HCT116 (cell line): Measurements from ENCODE around the gene PEAK3. TPM values are rescaled to one million over a fixed set of nuclear protein-coding genes. Genes with fewer than 3 reads are reported as not detected.

ENCODE experiments used
- ATAC-seq: fragments of 200-7000 bp; cut with Tn5 transposase; 2 replicates; pipeline ENCODE4 v1.9.1; 2020; ENCODE audit warnings: mild to moderate bottlenecking, moderate library complexity
- BruUV-seq: library from RNA; stranded (reverse); fragments of 400-500 nt; replicated peaks from 2 replicates; lab custom pipeline; 2021; lab: Mats Ljungman, UMichigan
- CTCF ChIA-PET: fragments of 300-600 bp; sonication (Branson Sonifier 250); formaldehyde crosslinking; loops from one replicate; lab custom pipeline; 2021; ENCODE audit warnings: antibody characterized with exemption; lab: Charles Lee
- POLR2A ChIA-PET: fragments of 300-600, 350-600 bp; sonication (Branson Sonifier 250); formaldehyde crosslinking; loops from one replicate; lab custom pipeline; 2021; ENCODE audit warnings: antibody characterized with exemption; lab: Charles Lee
- RAD21 ChIA-PET, 2 experiments: fragments of 300-600 bp; sonication (Branson Sonifier 250); formaldehyde crosslinking; loops; one replicate each; lab custom pipeline; 2023; ENCODE audit warnings: low total read pairs in 2 of 2; ENCODE audit not compliant: uncharacterized antibody in 2 of 2, unreplicated experiment in 2 of 2, low non-redundant PET in 1 of 2; lab: Charles Lee
- DNase-seq: peaks from one replicate; pipeline ENCODE4 v3.0.0-alpha.2; 2010; ENCODE audit warnings: low read depth, low spot score
- H2AFZ ChIP-seq: fragments of 200-600 bp; shearing (Covaris generic), sonication (generic); 2 replicates; pipeline ENCODE4 v1.6.1; 2017; ENCODE audit warnings: low read depth, mixed run types, mixed read lengths, antibody characterized with exemption, low read length; ENCODE audit not compliant: poor library complexity, severe bottlenecking
- H3K27ac ChIP-seq: 2 replicates; pipeline ENCODE4 v1.5.1; 2012; ENCODE audit warnings: low read depth, low read length
- H3K27me3 ChIP-seq: fragments of 200-600 bp; sonication (generic); 2 replicates; pipeline ENCODE4 v1.6.1; 2016; ENCODE audit warnings: mixed run types, low read length, mixed read lengths; ENCODE audit not compliant: insufficient read depth
- H3K36me3 ChIP-seq, 2 experiments: fragments of 200-500 bp in 1 of 2; fragments of 200-600 bp in 1 of 2; sonication (Bioruptor generic) in 1 of 2; sonication (generic) in 1 of 2; 2 replicates each; pipeline versions ENCODE4 v1.5.1 to v1.6.1; 2014 to 2016; ENCODE audit warnings: low read length in 2 of 2, inconsistent platforms in 1 of 2, mixed read lengths in 1 of 2, mixed run types in 1 of 2; ENCODE audit not compliant: insufficient read depth in 2 of 2, control insufficient read depth in 1 of 2
- H3K4me1 ChIP-seq, 2 experiments: fragments of 200-600 bp in 1 of 2; sonication (generic) in 1 of 2; 2 replicates each; pipeline versions ENCODE4 v1.5.1 to v1.6.1; 2012 to 2017; ENCODE audit warnings: low read length in 2 of 2, inconsistent platforms in 1 of 2, mild to moderate bottlenecking in 1 of 2, mixed read lengths in 1 of 2, mixed run types in 1 of 2, moderate library complexity in 1 of 2; ENCODE audit not compliant: insufficient read depth in 2 of 2, control insufficient read depth in 1 of 2
- H3K4me2 ChIP-seq: fragments of 200-600 bp; sonication (generic); 2 replicates; pipeline ENCODE4 v1.6.1; 2017; ENCODE audit warnings: mixed run types, low read length, mixed read lengths
- H3K4me3 ChIP-seq, 2 experiments: fragments of 200-600 bp in 1 of 2; sonication (generic) in 1 of 2; replicated peaks in 1 of 2; 2 replicates each; pipeline ENCODE4 v1.5.1; 2011 to 2016; ENCODE audit warnings: low read length in 2 of 2, control low read depth in 1 of 2, low read depth in 1 of 2, mild to moderate bottlenecking in 1 of 2, mixed read lengths in 1 of 2, mixed run types in 1 of 2
- H3K79me2 ChIP-seq: fragments of 200-600 bp; sonication (generic); 2 replicates; pipeline ENCODE4 v1.6.1; 2017; ENCODE audit warnings: mild to moderate bottlenecking, mixed run types, low read length, moderate library complexity, mixed read lengths; ENCODE audit not compliant: insufficient read depth
- H3K9ac ChIP-seq: fragments of 200-600 bp; sonication (generic); 2 replicates; pipeline ENCODE4 v1.6.1; 2016; ENCODE audit warnings: low read length, mixed read lengths
- H3K9me2 ChIP-seq: fragments of 200-600 bp; sonication (generic), shearing (Covaris generic); 2 replicates; pipeline ENCODE4 v1.6.1; 2017; ENCODE audit warnings: mixed run types, mild to moderate bottlenecking, moderate library complexity; ENCODE audit not compliant: insufficient read depth
- H3K9me3 ChIP-seq, 2 experiments: fragments of 200-500 bp in 1 of 2; fragments of 200-600 bp in 1 of 2; sonication (Bioruptor generic) in 1 of 2; sonication (generic) in 1 of 2; 2 replicates each; pipeline ENCODE4 v1.6.1; 2014 to 2017; ENCODE audit warnings: low read length in 2 of 2, mixed read lengths in 2 of 2, inconsistent platforms in 1 of 2, low read depth in 1 of 2, mild to moderate bottlenecking in 1 of 2, mixed run types in 1 of 2, moderate library complexity in 1 of 2; ENCODE audit not compliant: control insufficient read depth in 1 of 2, insufficient read depth in 1 of 2
- H4K20me1 ChIP-seq: fragments of 200-600 bp; sonication (generic), shearing (Covaris generic); 2 replicates; pipeline ENCODE4 v1.6.1; 2017; ENCODE audit warnings: mixed run types, mild to moderate bottlenecking, moderate library complexity; ENCODE audit not compliant: insufficient read depth
- ATF3 ChIP-seq: IDR thresholded peaks from 2 replicates; pipeline ENCODE4 v1.6.1; 2012
- CBX3 ChIP-seq: IDR thresholded peaks from 2 replicates; pipeline ENCODE4 v1.6.1; 2012; ENCODE audit warnings: low read depth
- CTCF ChIP-seq, 3 experiments: fragments of 200-600 bp in 1 of 3; sonication (generic) in 1 of 3; IDR thresholded peaks in 2 of 3; conservative IDR thresholded peaks in 1 of 3; 2 replicates each; pipeline ENCODE4 v1.5.1; 2012 to 2017; ENCODE audit warnings: low read depth in 2 of 3, low read length in 2 of 3, antibody characterized with exemption in 1 of 3, borderline replicate concordance in 1 of 3, control low read depth in 1 of 3, mild to moderate bottlenecking in 1 of 3, mixed read lengths in 1 of 3, mixed run types in 1 of 3, moderate library complexity in 1 of 3; ENCODE audit not compliant: insufficient read depth in 1 of 3
- ELF1 ChIP-seq: IDR thresholded peaks from 2 replicates; pipeline ENCODE4 v1.6.1; 2012; ENCODE audit warnings: low read depth, borderline replicate concordance
- EZH2 ChIP-seq: fragments of 200-600 bp; sonication (generic); IDR thresholded peaks from 2 replicates; pipeline ENCODE4 v1.6.1; 2017; ENCODE audit warnings: antibody characterized with exemption, mixed run types
- FOSL1 ChIP-seq: IDR thresholded peaks from 2 replicates; pipeline ENCODE4 v1.6.1; 2012; ENCODE audit warnings: low read depth
- JUND ChIP-seq: IDR thresholded peaks from 2 replicates; pipeline ENCODE4 v1.6.1; 2012
- MAX ChIP-seq: IDR thresholded peaks from 2 replicates; pipeline ENCODE4 v1.6.1; 2012
- POLR2A ChIP-seq: IDR thresholded peaks from 2 replicates; pipeline ENCODE4 v1.7.0; 2011; ENCODE audit warnings: borderline replicate concordance; ENCODE audit not compliant: insufficient read depth, insufficient read length; ENCODE audit errors: extremely low read depth
- POLR2AphosphoS5 ChIP-seq: IDR thresholded peaks from 2 replicates; pipeline ENCODE4 v1.6.1; 2011; ENCODE audit warnings: mild to moderate bottlenecking, low read depth, low read length, moderate library complexity
- RAD21 ChIP-seq: IDR thresholded peaks from 2 replicates; pipeline ENCODE4 v1.6.1; 2012; ENCODE audit warnings: low read depth, mild to moderate bottlenecking
- REST ChIP-seq: IDR thresholded peaks from 2 replicates; pipeline ENCODE4 v1.6.1; 2012; ENCODE audit warnings: low read depth
- SIN3A ChIP-seq: IDR thresholded peaks from 2 replicates; pipeline ENCODE4 v1.6.1; 2012; ENCODE audit warnings: low read depth
- SRF ChIP-seq: IDR thresholded peaks from 2 replicates; pipeline ENCODE4 v1.6.1; 2012; ENCODE audit warnings: low read depth
- TCF7L2 ChIP-seq: IDR thresholded peaks from 2 replicates; pipeline ENCODE4 v1.7.0; 2011; ENCODE audit warnings: borderline replicate concordance, inconsistent platforms; ENCODE audit not compliant: insufficient read depth, insufficient read length; ENCODE audit errors: extremely low read depth
- ZBTB33 ChIP-seq: IDR thresholded peaks from 2 replicates; pipeline ENCODE4 v1.6.1; 2011; ENCODE audit warnings: mild to moderate bottlenecking, low read length, moderate library complexity; ENCODE audit not compliant: insufficient replicate concordance; ENCODE audit errors: extremely low read depth
- ZFX ChIP-seq: fragments of 450-650 bp; IDR thresholded peaks from 2 replicates; pipeline ENCODE4 v1.6.1; 2017
- ZNF274 ChIP-seq: fragments of 200-500 bp; sonication (Bioruptor generic); IDR thresholded peaks from 2 replicates; pipeline ENCODE4 v1.6.1; 2014; ENCODE audit warnings: mild to moderate bottlenecking, low read depth, low read length, inconsistent platforms
- intact Hi-C: fragments of 100-400 bp; cut with micrococcal nuclease; formaldehyde crosslinking; loops from 2 replicates; pipeline ENCODE4 v1.10.0; 2022
- total RNA-seq: library from RNA; stranded (reverse); gene quantifications from one replicate; pipeline ENCODE4 v1.2.1, GENCODE V29; 2021; ENCODE audit not compliant: unreplicated experiment

PEAK3 gene
- total RNA-seq, 1 experiment from 2014 or later = not detected

- intact Hi-C loops = loop anchor here (5.0 kb wide), 1 partner anchor 101 kb away; no protein-coding TSS in a partner anchor
- no peak for ATAC-seq
- RAD21 ChIA-PET = no interaction called here
These were observed 13.5 kb downstream of the PEAK3 start for GRCh38 chr19:2268480-2268830.

More at GRCh38 chr19:2268480-2268830, 13.5 kb downstream of the PEAK3 start:
- Histone ChIP-seq H3K9ac (peak overlapping the region; percentile 55; the same call in 1 of the 2 replicates), H4K20me1 (peaks cover 16% of the 10 kb centered on the region; the same call in 1 of the 2 replicates), H3K27me3 (no peaks in the 10 kb centered on the region), H3K4me3 (peak overlapping the region in 1 of 2 experiments; percentile 57; a peak in 1 of 4 replicates), H3K36me3 (peaks cover 11 to 22% of the 10 kb centered on the region in 2 experiments; a peak in 2 of 4 replicates), H3K79me2 (peaks cover 41% of the 10 kb centered on the region), H3K9me2 (no peaks in the 10 kb centered on the region), H3K4me1 (peaks cover 16 to 38% of the 10 kb centered on the region in 2 experiments), H3K27ac (no peak overlapping the region), H3K4me2 (peak overlapping the region; percentile 87), H2AFZ (peak overlapping the region; percentile 74), H3K9me3 (no peaks in the 10 kb centered on the region)
- TF ChIP-seq ZNF274 (no peak), REST (no peak), TCF7L2 (no peak), POLR2AphosphoS5 (no peak), CTCF (IDR thresholded peaks at IDR 0.05 in 2 of 3, conservative IDR thresholded peaks at IDR 0.05 in 1 of 3; ENCODE audit: borderline replicate concordance in 1 of 3, insufficient read depth in 1 of 3, low read depth in 2 of 3, low read length in 2 of 3) (no peak), SRF (no peak), JUND (no peak), ZFX (no peak), FOSL1 (no peak), ELF1 (no peak), POLR2A (no peak), RAD21 (no peak), ZBTB33 (no peak), SIN3A (no peak), CBX3 (no peak), MAX (no peak), ATF3 (no peak), EZH2 (no peak)
- ChIA-PET POLR2A (no interaction called here), CTCF (no interaction called here)
- no peak for DNase-seq
- BruUV-seq = no TSS peak
